ENCODE data around the gene FGF4.
"Not testable (repeated sequence)": the region's sequence is repeated elsewhere in the genome, so short reads cannot be mapped to it uniquely, and the experiment has no call there.

FGF4 gene

DNA sequence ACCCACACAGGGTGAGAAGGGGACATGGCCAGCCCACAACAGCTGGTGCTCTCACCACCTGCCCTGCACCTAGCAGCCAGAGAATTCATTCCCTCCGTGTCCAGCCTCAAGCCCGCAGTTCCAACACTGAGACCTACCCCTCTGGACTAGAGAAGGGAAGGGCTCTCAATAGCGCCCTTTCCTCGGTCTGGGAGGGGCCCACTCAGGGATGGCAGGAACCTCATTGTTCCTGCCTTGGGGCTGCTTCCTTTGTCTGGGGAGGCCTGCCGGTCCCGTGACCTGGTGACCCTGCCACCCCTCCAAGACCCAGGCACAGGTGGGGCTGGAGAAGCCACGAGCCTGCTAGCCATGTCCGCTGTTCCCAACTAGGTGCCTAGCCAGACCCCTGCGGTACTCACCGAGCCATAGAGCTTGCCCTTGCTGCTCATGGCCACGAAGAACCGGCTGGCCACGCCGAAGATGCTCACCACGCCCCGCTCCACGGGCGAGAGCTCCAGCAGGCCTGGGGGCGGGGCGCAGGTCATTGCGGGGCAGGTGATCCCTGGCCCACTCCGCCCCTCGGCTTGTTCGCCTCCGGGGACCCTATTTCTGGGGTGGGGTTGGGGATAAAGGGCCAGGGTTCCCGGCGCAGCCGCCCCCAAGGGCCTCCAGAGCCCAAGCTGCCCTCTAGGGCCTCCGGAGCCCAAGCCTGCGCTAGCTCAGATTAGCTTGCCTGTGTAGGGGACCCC lies 1.4 kb downstream of the FGF4 start:
- no peak for DNase-seq (ENCODE audit: low spot score)

DNA sequence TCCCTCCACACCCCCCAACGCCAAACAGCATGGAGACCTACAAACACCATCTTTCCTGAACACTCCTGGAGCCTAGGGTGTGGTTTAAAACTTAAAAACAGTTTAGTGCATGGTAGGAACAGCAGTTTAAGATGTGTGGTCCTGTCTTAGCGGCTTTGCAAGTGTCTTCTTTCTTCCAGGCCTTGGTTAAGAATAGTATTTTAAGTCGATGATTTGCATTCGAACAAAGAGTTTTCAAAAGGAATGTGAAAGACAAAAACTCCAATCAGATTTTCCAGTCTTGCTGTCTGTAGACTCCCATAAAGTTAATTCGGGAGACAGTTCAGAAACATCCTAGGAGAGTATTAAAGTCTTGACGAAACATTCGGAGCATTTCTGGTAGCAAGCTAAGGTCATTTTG lies 3.7 kb downstream of the FGF4 start:
- DNase-seq (ENCODE audit: low spot score): no peak

DNA sequence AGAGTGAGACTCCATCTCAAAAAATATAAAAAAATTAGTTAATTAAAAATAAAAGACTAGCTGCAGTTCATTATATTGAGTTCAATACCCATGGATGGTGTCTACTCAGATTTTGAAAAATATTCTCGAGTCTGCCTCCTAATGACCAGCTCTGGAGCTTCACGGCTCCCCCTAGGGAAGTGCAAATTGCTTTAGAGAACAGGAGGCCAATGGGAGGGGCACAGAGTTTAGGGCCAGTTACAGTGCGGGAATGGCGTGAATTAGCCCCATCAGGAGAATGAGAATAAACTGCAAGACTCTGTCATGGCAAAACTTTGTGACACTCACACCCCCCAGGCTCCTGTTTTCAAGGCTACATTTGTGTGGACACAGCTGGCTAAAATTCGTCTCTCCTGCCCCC lies 4.6 kb downstream of the FGF4 start:
- no peak for DNase-seq (ENCODE audit: low spot score)

DNA sequence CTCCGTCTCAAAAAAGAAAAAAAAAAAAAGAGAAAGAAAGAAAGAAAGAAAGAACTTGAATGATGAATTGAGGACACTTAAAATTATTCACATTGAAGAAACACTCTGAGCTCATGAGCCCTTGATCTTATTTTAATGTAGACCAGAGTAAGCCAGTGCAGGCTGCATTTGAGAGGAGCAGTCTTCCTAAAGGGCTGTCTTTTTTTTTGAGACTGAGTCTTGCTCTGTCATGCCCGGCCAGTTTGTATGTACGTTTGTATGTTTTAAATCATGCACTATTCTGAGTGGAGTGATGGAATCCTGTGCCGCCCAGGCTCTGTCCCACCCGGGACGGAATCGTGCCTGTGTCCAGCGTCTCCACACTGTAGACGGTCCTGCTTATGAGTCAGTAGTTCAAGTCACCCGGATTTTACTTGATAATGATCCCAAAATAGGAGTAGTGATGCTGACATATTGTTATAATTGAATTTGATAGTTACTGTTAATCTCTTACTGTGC lies 9.6 kb downstream of the FGF4 start:
- no peak for DNase-seq (ENCODE audit: low spot score)

DNA sequence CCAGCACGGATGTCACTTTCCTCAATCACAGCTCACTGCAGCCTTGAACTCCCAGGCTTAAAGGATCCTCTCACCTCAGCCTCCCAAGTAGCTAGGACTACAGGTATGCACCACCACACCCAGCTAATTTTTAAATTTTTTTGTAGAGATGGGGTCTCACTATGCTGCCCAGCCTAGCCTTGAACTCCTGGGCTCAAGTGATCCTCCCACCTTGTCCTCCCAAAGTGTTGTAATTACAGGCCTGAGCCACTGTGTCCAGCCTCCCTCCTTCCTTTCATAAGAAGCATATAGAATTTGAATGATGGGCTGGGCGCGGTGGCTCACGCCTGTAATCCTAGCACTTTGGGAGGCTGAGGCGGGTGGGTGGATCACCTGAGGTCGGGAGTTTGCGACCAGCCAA lies 10.2 kb downstream of the FGF4 start:
- not testable (repeated sequence) for DNase-seq (ENCODE audit: low spot score)

DNA sequence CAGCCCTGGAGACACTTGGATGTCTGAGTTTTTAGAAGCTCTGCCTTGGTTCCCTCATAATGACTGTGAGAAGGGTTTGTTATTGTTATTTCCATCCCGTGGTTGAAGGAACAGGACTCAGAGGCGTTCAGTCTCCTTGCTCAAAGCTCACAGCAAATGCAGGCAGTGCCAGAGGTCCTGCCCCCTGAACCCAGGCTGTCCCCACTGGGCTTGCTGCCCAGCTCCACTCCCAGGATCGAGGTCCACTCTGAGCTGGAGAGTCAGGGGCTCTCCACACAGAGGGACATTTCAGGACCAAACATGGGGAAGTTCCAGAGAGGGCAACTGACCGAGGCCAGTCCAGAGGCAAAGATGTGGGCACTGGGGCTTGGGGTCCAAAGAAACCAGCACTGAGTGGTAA lies 14.8 kb downstream of the FGF4 start:
- no peak for DNase-seq (ENCODE audit: low spot score)

DNA sequence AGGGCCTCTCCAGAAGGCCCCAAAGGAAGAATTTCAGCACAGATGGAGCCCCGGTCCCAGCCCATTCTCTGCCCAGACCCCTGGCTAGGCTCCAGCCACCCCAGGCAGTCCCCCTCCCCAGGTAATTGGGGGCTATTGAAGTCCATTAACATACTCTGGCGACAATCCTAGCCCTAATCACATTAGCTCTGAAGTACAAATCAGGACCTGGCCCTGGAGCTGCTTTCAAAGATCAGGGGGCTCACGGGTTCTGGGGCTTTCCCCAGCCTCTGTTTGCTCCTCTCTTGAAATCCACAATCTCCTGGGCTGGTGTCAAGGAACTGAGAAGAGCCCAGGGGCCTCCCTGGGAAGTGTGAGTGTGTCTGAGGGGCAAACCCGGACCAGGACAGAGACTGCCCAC lies 22.3 kb downstream of the FGF4 start:
- no peak for DNase-seq (ENCODE audit: low spot score)

DNA sequence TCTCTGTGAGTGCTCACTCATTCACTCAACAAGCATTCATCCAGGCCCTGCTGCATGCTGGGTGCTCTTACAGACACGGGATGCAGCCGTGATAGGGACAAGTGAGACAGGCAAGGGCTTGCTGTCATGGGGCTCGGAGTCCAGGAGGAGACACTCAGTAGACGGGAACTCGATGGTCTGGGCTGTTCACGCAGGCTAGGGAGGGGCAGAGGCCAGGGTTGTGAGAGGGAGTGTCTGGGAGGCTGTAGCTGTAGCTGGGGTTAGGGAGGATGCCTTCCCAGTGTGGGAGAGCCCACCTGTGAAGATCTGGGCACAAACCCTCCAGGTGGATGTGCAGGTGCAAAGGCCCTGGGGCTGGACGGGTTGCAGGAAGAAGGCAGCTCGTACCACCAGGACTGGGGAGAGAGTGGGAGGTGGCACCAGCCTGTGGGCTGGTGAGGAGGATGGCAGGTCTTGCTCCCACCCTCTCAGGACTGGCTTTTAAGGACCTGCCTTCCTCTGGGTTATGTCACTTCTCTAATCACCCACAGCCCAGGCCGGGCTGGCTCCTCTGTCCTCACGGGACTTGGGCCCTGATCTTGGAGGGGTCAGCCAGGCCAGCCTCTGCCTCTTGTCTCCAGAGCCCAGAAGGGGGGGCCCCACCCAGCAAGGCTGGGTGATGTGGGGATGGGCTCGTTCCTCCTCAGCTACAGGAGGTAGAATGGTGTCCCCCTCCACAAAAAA lies 24.1 kb downstream of the FGF4 start:
- no peak for DNase-seq (ENCODE audit: low spot score)

DNA sequence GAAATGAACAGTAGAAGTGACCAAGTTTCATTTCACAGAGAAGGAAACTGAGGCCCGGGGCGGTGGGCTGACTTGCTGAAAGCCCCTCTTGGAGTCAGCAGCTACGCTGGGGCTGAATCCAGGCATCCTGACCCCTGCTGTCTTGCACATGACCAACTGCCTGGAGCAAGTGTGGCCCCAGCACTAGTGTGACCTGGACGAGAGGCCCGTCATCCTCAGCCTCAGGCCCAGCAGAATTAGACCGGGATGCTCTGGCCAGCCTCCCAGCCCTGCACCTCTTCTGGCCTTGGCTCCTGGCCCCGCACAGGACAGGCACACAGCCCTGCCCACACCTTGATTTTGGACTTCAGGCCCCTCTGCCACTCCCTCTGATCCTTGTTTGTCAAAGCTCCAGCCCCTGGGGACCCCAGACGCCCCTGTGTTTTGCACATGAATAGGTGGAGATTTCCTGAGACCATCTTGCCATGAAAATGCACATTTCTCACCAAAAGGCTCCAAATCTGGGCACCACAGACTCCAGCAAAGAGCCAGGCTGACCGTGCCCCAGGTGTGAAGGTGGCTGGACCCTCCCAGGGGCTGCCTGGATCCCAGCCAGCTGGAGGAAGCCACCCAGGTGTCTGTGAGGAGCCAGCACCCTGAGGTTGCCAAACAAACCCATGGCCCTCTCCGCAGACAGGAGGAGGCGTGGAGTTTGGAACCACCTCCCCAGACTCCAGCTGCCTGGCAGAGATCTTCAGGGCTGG lies 24.9 kb downstream of the FGF4 start:
- no peak for DNase-seq (ENCODE audit: low spot score)

DNA sequence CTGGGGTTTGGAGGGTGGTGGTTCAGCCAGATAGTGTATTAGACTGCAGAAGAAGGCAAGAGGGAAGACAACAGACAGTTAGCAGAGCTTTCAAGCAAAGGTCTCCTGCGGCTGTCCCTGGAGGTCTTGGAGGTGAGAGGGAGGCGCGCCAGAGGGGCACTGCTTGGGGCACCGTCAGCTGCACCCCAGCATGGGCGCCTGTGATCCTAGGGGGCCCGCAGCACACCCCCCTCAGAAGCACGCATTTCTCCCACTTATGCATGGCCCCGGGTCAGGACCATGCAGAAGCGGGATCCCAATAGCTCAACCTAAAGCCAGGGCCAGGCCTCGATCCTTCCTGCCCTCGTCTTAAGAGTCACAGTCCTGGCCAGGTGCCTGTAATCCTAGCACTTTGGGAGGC lies 26.5 kb downstream of the FGF4 start:
- DNase-seq (ENCODE audit: low spot score): no peak

DNA sequence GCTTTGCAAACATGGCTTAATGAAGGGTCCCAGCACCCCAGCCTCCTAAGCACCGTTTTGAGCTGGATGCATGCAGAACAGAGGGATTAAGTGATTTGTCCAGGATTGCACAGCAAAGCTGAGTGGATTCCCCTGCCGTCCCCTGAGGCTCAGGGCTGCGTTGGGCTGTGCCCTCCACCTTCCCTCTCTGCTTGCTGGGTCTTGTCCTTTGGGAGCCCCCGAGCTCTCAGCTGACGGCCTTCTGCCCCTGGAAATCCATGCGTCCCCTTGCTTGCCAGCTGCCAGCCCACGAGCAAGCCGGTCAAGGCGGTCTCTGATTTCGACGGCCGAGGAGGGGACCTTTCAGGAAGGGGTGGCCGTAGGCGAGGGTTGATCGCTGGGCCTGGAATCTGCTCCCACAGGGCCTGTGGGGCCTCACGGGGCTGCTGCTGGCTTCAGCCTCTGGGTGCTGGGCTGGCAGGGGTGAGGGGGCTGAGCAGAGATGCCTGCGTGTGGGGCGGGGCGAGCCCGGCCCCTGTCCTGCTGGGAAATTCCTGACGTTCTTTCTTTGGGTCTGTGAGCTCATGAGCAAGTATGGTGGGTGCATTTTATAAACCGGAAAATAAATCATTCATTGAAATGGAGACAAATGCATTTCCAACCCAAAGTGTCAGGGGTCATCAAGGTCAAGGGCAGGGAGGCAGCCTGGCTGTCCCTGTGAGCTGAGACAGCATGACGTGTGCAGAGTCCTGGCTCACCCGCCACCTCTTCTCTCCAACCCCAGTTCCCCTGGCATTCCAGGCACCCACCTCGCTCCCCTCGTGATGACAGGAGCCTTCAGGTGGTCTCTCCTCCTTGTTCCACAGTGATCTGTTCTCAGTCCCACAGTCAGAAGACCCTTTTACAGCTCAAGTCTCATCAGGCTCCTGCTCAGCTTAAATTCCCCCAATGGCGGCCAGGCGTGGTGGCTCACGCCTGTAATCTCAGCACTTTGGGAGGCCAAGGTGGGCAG lies 28.1 kb downstream of the FGF4 start:
- no peak for DNase-seq (ENCODE audit: low spot score)

DNA sequence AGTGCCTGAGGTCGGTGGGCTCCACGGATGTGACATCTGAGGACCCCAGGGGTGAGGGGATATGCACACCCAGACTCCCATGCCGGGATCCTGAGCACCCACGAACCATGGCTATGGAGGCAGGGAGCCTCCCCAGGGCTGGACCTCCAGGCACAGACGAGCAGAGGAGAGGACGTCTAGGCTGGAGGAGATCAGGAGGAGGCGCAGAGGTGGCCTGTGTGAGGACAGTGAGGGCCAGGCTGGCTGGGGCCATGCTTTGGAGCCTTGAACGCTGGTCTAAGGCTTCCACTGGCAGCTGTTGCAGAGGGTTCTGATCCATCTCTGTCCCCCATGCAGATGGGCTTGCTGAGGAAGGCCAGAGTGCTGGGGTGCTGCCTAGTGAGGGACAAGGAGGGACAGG lies 29.0 kb downstream of the FGF4 start:
- no peak for DNase-seq (ENCODE audit: low spot score)

DNA sequence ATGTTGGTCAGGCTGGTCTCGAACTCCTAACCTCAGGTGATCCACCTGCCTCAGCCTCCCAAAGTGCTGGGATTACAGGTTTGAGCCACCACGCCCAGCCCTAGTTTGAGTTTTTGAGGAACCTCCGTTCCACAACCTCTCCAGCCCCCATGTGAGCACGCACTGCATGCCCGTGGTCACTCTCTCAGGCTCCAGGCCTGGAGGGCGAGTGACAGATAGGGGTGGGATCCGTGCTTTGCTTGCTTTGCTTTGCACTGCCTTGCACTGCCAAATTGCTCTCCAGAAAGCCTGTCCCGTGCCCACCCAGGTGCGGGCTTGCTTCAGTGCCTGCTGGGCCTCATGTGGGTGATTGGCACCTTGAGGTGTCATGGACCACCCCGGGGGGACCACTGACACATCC lies 29.9 kb downstream of the FGF4 start:
- no peak for DNase-seq (ENCODE audit: low spot score)

DNA sequence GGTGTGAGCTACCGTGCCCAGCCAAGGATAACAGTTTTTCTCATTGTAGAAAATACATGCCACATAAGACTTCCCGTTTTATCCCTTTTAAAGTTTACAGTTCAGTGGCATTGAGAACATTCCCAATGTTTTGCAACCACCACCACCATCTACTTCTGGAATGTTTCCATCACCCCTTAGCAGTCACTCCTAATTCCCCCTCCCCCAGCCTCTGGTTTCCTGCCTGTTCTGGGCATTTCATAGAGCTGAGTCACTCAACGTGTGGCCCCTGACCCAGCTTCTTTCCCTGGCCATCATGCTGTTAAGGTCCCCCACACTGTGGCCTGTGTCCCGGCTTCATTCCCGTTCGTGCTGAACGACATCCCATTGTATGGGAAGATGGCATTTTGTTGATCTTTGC lies 30.7 kb downstream of the FGF4 start:
- DNase-seq (ENCODE audit: low spot score): peak; percentile 77

DNA sequence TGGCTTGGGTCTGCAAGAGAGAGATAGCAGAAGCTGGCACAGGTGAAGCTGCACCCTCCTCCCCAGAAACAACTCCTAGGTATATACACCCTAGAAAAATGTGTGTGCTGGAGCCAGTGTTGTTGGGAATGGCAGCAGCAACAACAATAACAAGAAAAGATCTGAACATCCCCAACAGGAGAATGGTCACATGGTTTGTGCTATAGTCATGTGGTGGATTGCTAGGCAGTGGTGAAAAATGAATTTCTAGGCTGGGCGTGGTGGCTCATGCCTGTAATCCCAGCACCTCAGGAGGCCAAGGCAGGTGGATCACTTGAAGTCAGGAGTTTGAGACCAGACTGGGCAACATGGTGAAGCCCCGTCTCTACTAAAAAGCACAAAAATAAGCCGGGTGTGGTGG lies 40.3 kb downstream of the FGF4 start:
- no peak for DNase-seq (ENCODE audit: low spot score)

DNA sequence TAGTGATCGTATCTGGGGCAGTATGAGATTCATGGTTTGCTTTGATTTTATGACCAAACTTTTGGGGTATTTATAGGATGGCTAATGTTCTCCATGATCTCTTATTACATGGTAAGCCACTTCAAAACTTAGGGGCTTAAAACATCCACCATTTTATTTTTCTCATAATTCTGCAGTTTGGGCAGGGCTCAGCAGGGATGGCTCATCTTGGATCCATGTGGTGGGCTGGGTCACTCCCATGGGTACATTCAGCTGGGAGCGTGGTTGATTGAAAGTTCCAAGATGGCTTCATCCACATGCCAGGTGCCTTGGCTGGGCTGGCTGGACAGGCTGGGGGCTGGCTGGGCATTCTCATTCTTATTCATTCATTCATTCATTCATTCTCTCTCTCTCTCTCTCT lies 40.8 kb downstream of the FGF4 start:
- DNase-seq (ENCODE audit: low spot score): no peak

DNA sequence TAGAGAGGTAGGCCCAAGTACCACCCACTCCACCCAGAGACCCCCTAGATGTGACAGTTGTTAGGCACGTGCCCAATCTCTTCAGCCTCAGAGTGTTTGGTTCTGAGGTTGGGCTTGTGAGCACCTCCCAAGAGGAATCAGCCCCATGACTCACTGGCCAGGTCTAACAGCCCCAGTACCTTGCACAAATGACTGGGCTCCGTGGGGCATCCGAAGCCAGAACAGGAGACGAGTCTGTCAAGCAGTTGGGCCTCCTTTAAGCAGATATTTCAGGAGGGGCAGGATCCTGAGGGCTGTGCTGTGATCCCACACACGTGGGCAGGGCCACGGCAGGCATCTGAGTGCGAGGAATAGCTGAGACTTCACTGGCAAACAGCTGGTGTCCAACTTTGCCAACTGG lies 42.2 kb downstream of the FGF4 start:
- DNase-seq (ENCODE audit: low spot score): no peak

DNA sequence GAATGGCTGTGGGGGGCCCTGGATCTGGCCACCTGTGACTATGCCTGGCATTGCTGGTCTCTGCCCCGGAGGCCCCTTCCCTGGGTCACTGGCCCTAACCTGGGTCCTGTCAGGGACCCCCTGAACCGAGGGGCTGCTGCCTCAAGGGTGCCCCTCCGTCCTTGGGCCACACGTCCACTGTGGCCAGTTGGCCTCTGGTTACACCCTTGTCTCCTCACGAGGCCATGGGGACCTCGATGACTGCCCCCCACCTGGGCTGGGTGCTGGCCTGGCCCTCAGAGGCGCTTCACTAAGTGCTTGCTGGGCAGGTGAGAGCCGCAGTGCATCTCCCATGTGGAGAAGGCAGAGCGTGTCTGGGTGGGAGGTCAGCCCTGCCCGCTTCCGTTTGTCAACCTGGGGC lies 44.0 kb downstream of the FGF4 start:
- DNase-seq (ENCODE audit: low spot score): no peak

DNA sequence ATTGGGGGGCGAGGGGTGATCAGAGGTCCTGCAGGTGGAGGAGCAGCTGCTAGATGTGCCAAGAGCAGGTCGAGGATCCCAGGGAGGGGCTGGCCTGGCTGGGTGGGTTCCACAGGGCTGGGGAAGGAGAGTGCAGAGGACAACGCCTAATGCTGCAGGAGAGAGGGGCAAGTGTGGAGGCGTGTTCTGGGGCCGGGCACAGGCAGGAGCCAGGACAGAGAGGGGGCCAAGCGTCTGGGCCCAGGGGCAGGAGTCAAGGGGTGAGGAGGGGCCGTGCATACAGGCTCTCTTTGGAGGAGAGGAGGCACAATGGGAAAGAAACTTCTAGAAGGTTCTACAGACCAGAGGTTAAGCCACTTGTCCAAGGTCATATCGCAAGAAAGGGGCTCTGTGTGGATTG lies 44.6 kb downstream of the FGF4 start:
- DNase-seq (ENCODE audit: low spot score): no peak

DNA sequence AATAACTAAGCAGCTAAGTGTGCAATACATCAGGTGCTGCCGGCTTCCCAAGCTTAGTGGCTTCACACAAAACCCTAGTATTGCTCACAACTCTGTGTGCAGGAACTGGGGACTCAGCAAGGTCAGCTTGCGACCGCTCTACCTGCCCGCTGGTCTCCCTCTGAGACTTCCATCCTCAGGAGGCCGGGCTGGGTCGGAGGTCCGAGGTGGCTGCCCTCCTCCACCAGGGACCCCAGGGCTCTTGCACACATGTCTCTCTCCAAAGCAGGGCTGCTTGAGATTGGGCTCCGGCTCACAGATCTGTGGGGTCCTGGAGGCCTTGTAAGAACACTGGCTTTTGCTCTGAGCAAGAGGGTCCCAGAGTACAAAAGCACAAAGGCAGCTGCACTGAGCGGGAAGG lies 45.9 kb downstream of the FGF4 start:
- no peak for DNase-seq (ENCODE audit: low spot score)

DNA sequence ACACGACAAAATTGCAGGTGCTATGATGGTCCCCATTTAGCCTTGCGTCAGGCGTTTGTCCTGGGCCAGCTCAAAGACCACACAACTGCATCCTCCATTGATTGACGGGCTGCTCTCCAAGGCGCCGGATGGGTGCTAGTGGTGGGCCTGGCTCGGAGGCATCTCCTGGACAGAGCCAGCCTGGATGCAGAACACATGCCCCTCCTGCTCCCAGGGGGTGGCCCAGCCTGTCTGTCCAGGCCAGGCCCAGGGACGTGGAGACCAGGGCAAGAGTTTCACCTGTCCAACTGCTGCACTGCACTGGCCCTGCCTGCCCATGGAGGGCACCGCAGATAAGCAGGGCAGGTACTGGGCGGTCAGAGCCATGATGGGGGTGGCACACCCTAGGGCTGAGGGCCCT lies 47.9 kb downstream of the FGF4 start:
- DNase-seq (ENCODE audit: low spot score): no peak

DNA sequence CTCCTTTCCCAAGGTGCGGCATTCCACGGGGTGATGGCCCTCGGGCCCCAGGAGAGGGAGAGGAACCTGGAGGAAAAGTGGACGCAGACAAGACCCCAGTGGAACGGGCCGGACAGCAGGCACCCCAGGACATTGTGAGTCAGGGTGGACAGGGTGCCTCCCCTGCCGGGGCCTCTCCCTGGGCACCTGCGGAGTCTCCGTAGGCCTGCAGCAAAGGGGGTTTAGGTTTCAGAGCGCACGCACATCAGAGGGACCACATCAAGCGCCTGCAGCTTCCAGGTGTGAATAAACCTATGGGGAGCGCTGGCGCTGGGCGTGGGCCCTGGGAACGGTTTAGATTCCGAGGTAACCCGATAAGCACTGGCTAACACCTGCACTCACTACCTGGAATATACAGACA lies 48.7 kb downstream of the FGF4 start:
- DNase-seq (ENCODE audit: low spot score): peak; percentile 97

All from SW480 (cell line).